CD4-positive, alpha-beta T cell treated with Interleukin-1 beta for 1 hour (primary cell): ENCODE data around the gene ZBED3.
"Not testable (repeated sequence)": the region's sequence is repeated elsewhere in the genome, so short reads cannot be mapped to it uniquely, and the experiment has no call there.

Experiments used
- DNase-seq, 2 donors: peaks; one replicate each; pipeline ENCODE4 v3.0.0-alpha.2; 2020 to 2022

ZBED3 gene

GRCh38 chr5:77086689-77087483 lies at the start of gene ZBED3:
TSS of gene ZBED3 (minus strand) at chr5:77087285. CDS start at chr5:77077878, 9,407 bp downstream.
- peak; percentile 48 to 58 for DNase-seq

- no peak for DNase-seq
These were observed 46.1 kb upstream of the ZBED3 start for GRCh38 chr5:77133061-77133758.

GRCh38 chr5:77131361-77131760 lies 44.3 kb upstream of the ZBED3 start:
- no peak for DNase-seq

- DNase-seq: no peak
These were observed 42.4 kb upstream of the ZBED3 start for GRCh38 chr5:77129391-77129990.

GRCh38 chr5:77128411-77129061 lies 41.5 kb upstream of the ZBED3 start:
- no peak for DNase-seq

- no peak for DNase-seq
These were observed 36.0 kb upstream of the ZBED3 start for GRCh38 chr5:77123057-77123456.

- no peak for DNase-seq
These were observed 33.6 kb upstream of the ZBED3 start for GRCh38 chr5:77120706-77121105.

- DNase-seq: no peak
These were observed 33.0 kb upstream of the ZBED3 start for GRCh38 chr5:77120086-77120485.

GRCh38 chr5:77117161-77117560 lies 30.1 kb upstream of the ZBED3 start:
- DNase-seq: no peak

- DNase-seq: not testable (repeated sequence)
These were observed 19.9 kb upstream of the ZBED3 start for GRCh38 chr5:77107035-77107434.

- DNase-seq: no peak
These were observed 17.7 kb upstream of the ZBED3 start for GRCh38 chr5:77104813-77105212.

- DNase-seq: no peak
These were observed 16.4 kb upstream of the ZBED3 start for GRCh38 chr5:77103457-77103856.

GRCh38 chr5:77102549-77102948 lies 15.5 kb upstream of the ZBED3 start:
- DNase-seq: no peak

- DNase-seq: no peak
These were observed 14.2 kb upstream of the ZBED3 start for GRCh38 chr5:77101298-77101697.

- DNase-seq: no peak
These were observed 8.1 kb upstream of the ZBED3 start for GRCh38 chr5:77095189-77095588.

GRCh38 chr5:77087484-77088261 lies 588 bp upstream of the ZBED3 start:
- DNase-seq: peak in 1 of 2 donors; percentile 4

- DNase-seq: no peak
These were observed 757 bp downstream of the ZBED3 start for GRCh38 chr5:77086368-77086688.

- no peak for DNase-seq
These were observed 4.0 kb downstream of the ZBED3 start for GRCh38 chr5:77083088-77083487.

GRCh38 chr5:77082280-77082679 lies 4.8 kb downstream of the ZBED3 start:
- DNase-seq: no peak

GRCh38 chr5:77080905-77081304 lies 6.2 kb downstream of the ZBED3 start:
- no peak for DNase-seq

GRCh38 chr5:77080479-77080878 lies 6.6 kb downstream of the ZBED3 start:
- not testable (repeated sequence) for DNase-seq

GRCh38 chr5:77077829-77078176 lies 9.3 kb downstream of the ZBED3 start:
- DNase-seq: no peak
